GM18868 (cell line): Measurements from ENCODE around the gene RPS17.
"Not testable (repeated sequence)": the region's sequence is repeated elsewhere in the genome, so short reads cannot be mapped to it uniquely, and the experiment has no call there.

Experiments used
- ATAC-seq: cut with Tn5 transposase; IDR thresholded peaks from one replicate; pipeline ENCODE4 v1.9.1; 2021; ENCODE audit warnings: mild to moderate bottlenecking, moderate library complexity; ENCODE audit not compliant: unreplicated experiment

RPS17 gene

GRCh38 chr15:82548700-82549099 is 8.4 kb upstream of the RPS17 start:
- no peak for ATAC-seq

GRCh38 chr15:82545478-82545877 is 5.2 kb upstream of the RPS17 start:
- ATAC-seq: no peak

GRCh38 chr15:82545002-82545401 is 4.7 kb upstream of the RPS17 start:
- ATAC-seq: no peak

- no peak for ATAC-seq
Observed at GRCh38 chr15:82544431-82544830, 4.2 kb upstream of the RPS17 start.

- ATAC-seq: no peak
Observed at GRCh38 chr15:82543160-82543559, 2.9 kb upstream of the RPS17 start.

- ATAC-seq: peak; percentile 4
Observed at GRCh38 chr15:82540984-82541431, 751 bp upstream of the RPS17 start.

- no peak for ATAC-seq
Observed at GRCh38 chr15:82539691-82540054, 584 bp downstream of the RPS17 start.

GRCh38 chr15:82538961-82539690 is 1.1 kb downstream of the RPS17 start:
- ATAC-seq: no peak

- ATAC-seq: no peak
Observed at GRCh38 chr15:82537351-82537908, 2.8 kb downstream of the RPS17 start.

- ATAC-seq: no peak
Observed at GRCh38 chr15:82536409-82537350, 3.6 kb downstream of the RPS17 start.

GRCh38 chr15:82535566-82536408 is 4.5 kb downstream of the RPS17 start:
- no peak for ATAC-seq

GRCh38 chr15:82535151-82535550 is 5.1 kb downstream of the RPS17 start:
- not testable (repeated sequence) for ATAC-seq

- not testable (repeated sequence) for ATAC-seq
Observed at GRCh38 chr15:82534457-82534861, 5.8 kb downstream of the RPS17 start.

- ATAC-seq: no peak
Observed at GRCh38 chr15:82533801-82534200, 6.5 kb downstream of the RPS17 start.

- ATAC-seq: no peak
Observed at GRCh38 chr15:82532991-82533481, 7.2 kb downstream of the RPS17 start.

GRCh38 chr15:82532383-82532990 is 7.8 kb downstream of the RPS17 start:
- no peak for ATAC-seq

- ATAC-seq: no peak
Observed at GRCh38 chr15:82531496-82532382, 8.5 kb downstream of the RPS17 start.

- peak; percentile 80 for ATAC-seq
Observed at GRCh38 chr15:82530606-82531379, 9.5 kb downstream of the RPS17 start.
